Fibroblast of villous mesenchyme (primary cell): ENCODE data around the gene HMX1. TPM values are rescaled to one million over a fixed set of nuclear protein-coding genes. Genes with fewer than 3 reads are reported as not detected.

Experiments used
- DNase-seq: peaks from one replicate; pipeline ENCODE4 v3.0.0-alpha.2; 2010; ENCODE audit warnings: low read depth
- H3K4me3 ChIP-seq: 2 replicates; pipeline ENCODE4 v1.5.1; 2011; ENCODE audit warnings: low read depth, mild to moderate bottlenecking, low read length
- CTCF ChIP-seq: IDR thresholded peaks from 2 replicates; pipeline ENCODE4 v1.5.1; 2012; ENCODE audit warnings: low read depth, mild to moderate bottlenecking, low read length; ENCODE audit not compliant: insufficient read depth
- total RNA-seq: library from RNA; depleted of rRNA; stranded (reverse); fragments of >200 nt; gene quantifications from 2 replicates; pipeline ENCODE4 v1.2.3, GENCODE V29; 2012

The HMX1 gene
- total RNA-seq, 1 donor: not detected

- H3K4me3 ChIP-seq: no peak overlapping the region
- DNase-seq: no peak
- TF ChIP-seq CTCF: no peak
Measured at GRCh38 chr4:8874896-8875680, 3.4 kb upstream of the HMX1 start.

DNA sequence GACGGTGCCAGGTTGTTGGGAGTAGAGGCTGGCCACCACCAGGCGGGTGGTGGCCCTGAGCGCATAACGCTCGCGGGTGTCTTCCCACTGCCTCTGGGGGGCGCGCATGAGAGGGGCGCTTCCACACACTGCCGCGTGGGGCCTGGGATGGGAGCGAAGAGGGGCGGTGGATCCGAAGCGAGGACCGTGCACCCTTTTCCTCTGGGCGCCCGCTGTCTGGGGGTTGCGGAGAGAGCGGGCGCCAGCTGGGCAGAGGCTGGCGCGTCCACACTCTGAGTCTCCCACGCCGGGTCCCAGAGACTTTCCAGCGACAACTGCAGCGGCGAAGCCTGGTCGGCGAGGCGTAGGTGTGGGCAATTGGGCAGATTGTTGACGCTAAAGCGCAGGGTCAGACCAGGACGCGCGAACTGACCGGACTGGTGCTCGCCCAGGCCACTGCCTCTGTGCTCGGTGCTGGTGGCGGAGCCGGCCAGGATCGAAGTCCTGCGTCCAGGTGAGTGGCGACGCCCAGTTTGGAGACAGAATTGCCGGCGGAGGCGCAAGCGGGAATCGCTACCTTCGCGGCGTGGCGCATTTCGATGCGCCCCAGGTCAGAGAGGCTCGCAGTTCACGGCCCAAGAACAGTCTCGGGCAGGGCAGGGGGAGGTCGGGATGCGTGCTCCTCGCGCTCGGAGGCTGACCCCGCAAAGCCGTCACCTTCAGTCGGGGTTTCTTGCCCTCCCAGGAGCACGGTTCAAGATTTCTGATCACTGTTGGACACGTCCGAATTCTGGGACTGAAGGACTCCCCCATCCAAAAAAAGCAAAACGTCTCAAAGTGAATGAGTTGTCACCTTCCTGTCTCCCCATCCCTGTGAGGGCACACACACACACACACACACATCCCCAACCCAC is 2.6 kb upstream of the HMX1 start:
- no peak overlapping the region for H3K4me3 ChIP-seq
- no peak for DNase-seq
- TF ChIP-seq CTCF: no peak

DNA sequence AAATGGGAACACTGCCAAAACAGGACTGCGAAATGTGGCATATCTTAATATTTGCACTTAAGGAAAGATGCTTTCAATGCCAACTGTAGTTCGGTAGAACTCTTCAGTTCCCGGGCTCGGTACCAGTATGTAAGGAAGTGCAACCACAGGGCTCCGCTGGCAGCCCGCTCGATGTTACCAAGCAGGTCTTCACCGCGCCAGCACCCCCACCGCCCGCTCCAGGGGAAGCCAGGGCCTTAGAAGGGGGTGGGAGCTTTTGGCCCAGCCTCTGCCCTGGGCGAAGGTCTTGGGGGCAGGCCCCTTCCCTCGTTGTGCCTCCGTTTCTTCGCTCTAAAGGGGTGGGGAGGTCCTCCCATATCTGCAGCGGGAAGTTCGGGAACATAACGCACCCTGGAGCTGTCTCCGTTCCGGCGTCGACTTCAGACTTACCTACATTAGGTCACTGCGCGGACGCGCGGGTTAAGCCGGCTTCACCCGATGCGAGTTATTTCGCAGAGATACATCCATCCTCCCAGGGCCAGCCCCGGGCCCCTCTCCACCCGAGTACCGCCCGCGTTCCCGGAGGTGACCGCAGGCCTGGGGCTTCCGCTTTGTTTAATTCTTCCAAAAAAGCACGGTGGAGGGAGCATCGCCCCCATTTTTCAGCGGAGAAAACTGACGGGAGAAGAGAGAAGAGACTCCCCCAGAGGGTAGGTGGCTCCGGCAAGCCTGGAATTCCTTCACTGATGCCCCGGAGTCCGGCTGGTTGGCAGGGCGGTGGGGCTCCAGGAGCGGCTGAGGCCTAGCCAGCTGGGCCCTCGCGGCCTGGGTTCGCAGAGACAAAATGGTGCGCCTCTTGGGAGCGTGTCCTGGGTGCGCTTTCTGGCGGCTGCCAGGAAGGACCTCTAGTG is 1.0 kb upstream of the HMX1 start:
- H3K4me3 ChIP-seq: no peak overlapping the region
- no peak for TF ChIP-seq CTCF
- DNase-seq: no peak

DNA sequence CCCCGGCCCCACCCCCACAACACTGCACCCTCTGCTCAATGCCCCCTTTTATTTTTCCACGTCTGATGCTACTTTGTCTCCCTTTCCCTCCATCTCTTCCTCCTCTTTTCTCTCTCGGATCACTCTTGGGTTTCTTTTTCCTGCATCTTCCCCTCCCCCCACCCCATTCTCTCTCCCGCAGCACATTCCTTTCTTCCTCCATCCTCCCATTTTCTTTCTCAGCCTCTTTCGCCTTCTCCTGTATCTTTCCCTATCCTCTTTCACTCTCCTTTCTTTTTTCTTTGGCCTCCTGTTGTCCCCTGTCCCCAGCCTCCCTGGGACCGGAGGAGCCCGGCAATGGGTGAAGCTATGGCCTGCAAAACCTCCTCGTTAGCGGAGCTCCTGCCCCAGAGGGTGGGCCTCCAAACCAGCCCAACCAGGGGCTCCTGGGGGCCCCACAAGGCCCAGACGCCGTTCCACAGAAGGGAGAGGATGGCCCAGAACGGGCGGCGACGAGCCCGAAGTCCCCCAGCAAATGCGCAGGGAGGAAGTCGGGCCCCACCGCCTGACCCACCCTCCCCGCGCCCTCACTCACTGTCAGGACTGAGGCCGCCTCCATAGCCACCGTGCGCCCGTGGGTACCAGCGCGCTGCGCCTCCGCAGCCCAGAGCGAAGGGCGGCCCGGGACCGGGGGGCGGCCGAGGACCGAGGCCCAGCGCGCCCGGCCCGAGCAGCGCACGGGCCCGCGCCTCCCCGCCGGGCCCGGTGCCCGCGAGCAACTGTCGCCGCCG is 807 bp downstream of the HMX1 start:
- DNase-seq: no peak
- TF ChIP-seq CTCF: no peak
- H3K4me3 ChIP-seq: no peak overlapping the region

GRCh38 chr4:8869898-8870646 is 1.6 kb downstream of the HMX1 start:
- no peak overlapping the region for H3K4me3 ChIP-seq
- no peak for DNase-seq
- TF ChIP-seq CTCF: no peak
